ENCODE results near the gene MRTFA. TPM values are rescaled to one million over a fixed set of nuclear protein-coding genes. Genes with fewer than 3 reads are reported as not detected.

Gene MRTFA
- total RNA-seq, 1 donor from 2014 or later: 11.3 TPM

DNA sequence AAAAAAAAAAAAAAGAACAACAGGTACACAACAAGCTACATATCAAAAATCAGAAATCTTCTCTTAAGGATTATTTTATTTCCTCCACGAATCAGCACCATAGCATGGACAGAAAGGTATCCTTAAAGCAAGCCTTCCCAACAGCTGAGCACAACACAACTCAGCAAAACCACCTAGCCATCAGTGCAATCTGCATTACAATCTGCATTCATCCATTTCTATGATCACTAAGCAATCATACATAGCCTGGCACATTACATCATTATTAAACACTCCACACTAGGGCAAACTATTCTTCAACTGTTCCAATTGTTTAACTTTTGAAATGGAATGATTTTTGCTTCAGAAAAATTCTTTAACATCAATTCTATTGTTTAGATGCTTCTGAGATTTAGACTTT lies 29.0 kb downstream of the MRTFA start:
- Histone ChIP-seq H3K4me1 (peaks cover 7% of the 10 kb centered on the region), H3K79me2 (ENCODE audit: low read depth) (peaks cover 95% of the 10 kb centered on the region), H4K20me1 (ENCODE audit: low read depth) (peaks cover 55% of the 10 kb centered on the region), H3K9ac (no peak overlapping the region), H3K36me3 (no peaks in the 10 kb centered on the region), H3K4me3 (no peak overlapping the region), H3K27me3 (no peaks in the 10 kb centered on the region), H3K4me2 (no peak overlapping the region), H3K9me3 (ENCODE audit: low read depth) (no peaks in the 10 kb centered on the region), H3F3A (ENCODE audit: low read depth) (no peaks in the 10 kb centered on the region), H2AFZ (replicated peaks) (no peak overlapping the region), H3K27ac (no peak overlapping the region)
- no peak for DNase-seq (ENCODE audit: low spot score)
- Mint-ChIP-seq H3K36me3 (peaks cover 2% of the 10 kb centered on the region), H3K27me3 (ENCODE audit: insufficient read depth, low read depth) (no peaks in the 10 kb centered on the region), H3K27ac (no peak overlapping the region), H3K4me3 (no peak overlapping the region), H3K4me1 (peaks cover 14% of the 10 kb centered on the region), H3K9me3 (no peaks in the 10 kb centered on the region)
- TF ChIP-seq, protein P1, sequence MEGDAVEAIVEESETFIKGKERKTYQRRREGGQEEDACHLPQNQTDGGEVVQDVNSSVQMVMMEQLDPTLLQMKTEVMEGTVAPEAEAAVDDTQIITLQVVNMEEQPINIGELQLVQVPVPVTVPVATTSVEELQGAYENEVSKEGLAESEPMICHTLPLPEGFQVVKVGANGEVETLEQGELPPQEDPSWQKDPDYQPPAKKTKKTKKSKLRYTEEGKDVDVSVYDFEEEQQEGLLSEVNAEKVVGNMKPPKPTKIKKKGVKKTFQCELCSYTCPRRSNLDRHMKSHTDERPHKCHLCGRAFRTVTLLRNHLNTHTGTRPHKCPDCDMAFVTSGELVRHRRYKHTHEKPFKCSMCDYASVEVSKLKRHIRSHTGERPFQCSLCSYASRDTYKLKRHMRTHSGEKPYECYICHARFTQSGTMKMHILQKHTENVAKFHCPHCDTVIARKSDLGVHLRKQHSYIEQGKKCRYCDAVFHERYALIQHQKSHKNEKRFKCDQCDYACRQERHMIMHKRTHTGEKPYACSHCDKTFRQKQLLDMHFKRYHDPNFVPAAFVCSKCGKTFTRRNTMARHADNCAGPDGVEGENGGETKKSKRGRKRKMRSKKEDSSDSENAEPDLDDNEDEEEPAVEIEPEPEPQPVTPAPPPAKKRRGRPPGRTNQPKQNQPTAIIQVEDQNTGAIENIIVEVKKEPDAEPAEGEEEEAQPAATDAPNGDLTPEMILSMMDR (IDR thresholded peaks at IDR 0.05): no peak
- TF ChIP-seq EZH2 (IDR thresholded peaks at IDR 0.05) (no peak), EZH2phosphoT487 (IDR thresholded peaks at IDR 0.05) (no peak)

- Histone ChIP-seq H3K79me2 (ENCODE audit: low read depth) (peaks cover 94% of the 10 kb centered on the region), H3K27me3 (no peaks in the 10 kb centered on the region), H3K9ac (no peak overlapping the region), H2AFZ (replicated peaks) (no peak overlapping the region), H3K27ac (no peak overlapping the region), H4K20me1 (ENCODE audit: low read depth) (peaks cover 59% of the 10 kb centered on the region), H3K9me3 (ENCODE audit: low read depth) (no peaks in the 10 kb centered on the region), H3K4me2 (no peak overlapping the region), H3K36me3 (no peaks in the 10 kb centered on the region), H3K4me3 (no peak overlapping the region), H3F3A (ENCODE audit: low read depth) (no peaks in the 10 kb centered on the region), H3K4me1 (peaks cover 7% of the 10 kb centered on the region)
- Mint-ChIP-seq H3K9me3 (no peaks in the 10 kb centered on the region), H3K36me3 (peaks cover 2% of the 10 kb centered on the region), H3K27me3 (ENCODE audit: insufficient read depth, low read depth) (no peaks in the 10 kb centered on the region), H3K27ac (no peak overlapping the region), H3K4me3 (no peak overlapping the region), H3K4me1 (peaks cover 14% of the 10 kb centered on the region)
- TF ChIP-seq, protein P1 (IDR thresholded peaks at IDR 0.05): no peak
- TF ChIP-seq EZH2phosphoT487 (IDR thresholded peaks at IDR 0.05): no peak
- TF ChIP-seq EZH2 (IDR thresholded peaks at IDR 0.05): no peak
- DNase-seq (ENCODE audit: low spot score): no peak
These were observed 30.2 kb downstream of the MRTFA start for GRCh38 chr22:40606306-40606705.

DNA sequence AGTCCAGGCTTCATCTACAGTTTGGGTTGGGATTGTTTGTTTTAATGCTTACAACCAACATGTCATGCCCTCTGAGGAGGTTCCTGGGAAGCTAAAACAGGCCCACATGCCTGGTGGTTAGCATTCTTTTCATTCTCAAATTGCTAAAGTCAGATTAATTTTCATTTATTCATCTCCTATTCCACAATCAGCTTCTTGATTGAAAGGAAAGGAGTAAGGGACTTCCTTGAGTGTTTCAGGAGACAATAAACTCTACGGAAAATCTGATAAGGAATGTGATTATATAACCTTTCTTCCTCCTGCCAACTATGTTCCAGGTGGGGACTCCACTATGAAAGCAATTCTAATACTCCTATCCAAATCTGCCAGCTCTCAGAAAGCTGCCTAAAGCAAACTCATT lies 30.8 kb downstream of the MRTFA start:
- Mint-ChIP-seq H3K36me3 (peaks cover 2% of the 10 kb centered on the region), H3K27ac (no peak overlapping the region), H3K27me3 (ENCODE audit: insufficient read depth, low read depth) (no peaks in the 10 kb centered on the region), H3K9me3 (no peaks in the 10 kb centered on the region), H3K4me1 (peaks cover 17% of the 10 kb centered on the region), H3K4me3 (no peak overlapping the region)
- no peaks in the 10 kb centered on the region for H3K27me3 ChIP-seq
- H3K4me3 ChIP-seq: no peak overlapping the region
- TF ChIP-seq EZH2 (IDR thresholded peaks at IDR 0.05) (no peak), EZH2phosphoT487 (IDR thresholded peaks at IDR 0.05) (no peak)
- TF ChIP-seq, protein P1 (IDR thresholded peaks at IDR 0.05): no peak
- peaks cover 7% of the 10 kb centered on the region for H3K4me1 ChIP-seq
- peaks cover 64% of the 10 kb centered on the region for H4K20me1 ChIP-seq (ENCODE audit: low read depth)
- no peaks in the 10 kb centered on the region for H3K9me3 ChIP-seq (ENCODE audit: low read depth)
- H3F3A ChIP-seq (ENCODE audit: low read depth): no peaks in the 10 kb centered on the region
- no peak overlapping the region for H3K9ac ChIP-seq
- no peak overlapping the region for H2AFZ ChIP-seq (replicated peaks)
- DNase-seq (ENCODE audit: low spot score): no peak
- no peak overlapping the region for H3K4me2 ChIP-seq
- H3K27ac ChIP-seq: no peak overlapping the region
- no peaks in the 10 kb centered on the region for H3K36me3 ChIP-seq
- peaks cover 94% of the 10 kb centered on the region for H3K79me2 ChIP-seq (ENCODE audit: low read depth)
